Naive thymus-derived CD4-positive, alpha-beta T cell (primary cell): ENCODE results near the gene IL17RB. TPM values are rescaled to one million over a fixed set of nuclear protein-coding genes. Genes with fewer than 3 reads are reported as not detected.
A peak's percentile ranks its signal among the peaks of the same experiment; 100 is the strongest.

Source experiments
- ATAC-seq: fragments of 150-1000 bp; cut with Tn5 transposase; 2 replicates; pipeline ENCODE4 v1.10.0; 2021; ENCODE audit warnings: mild to moderate bottlenecking, moderate library complexity
- CTCF ChIA-PET: fragments of 350-600 bp; sonication (Branson Sonifier 250); formaldehyde crosslinking; loops from one replicate; lab custom pipeline; 2021; ENCODE audit warnings: antibody characterized with exemption; lab: Charles Lee
- POLR2A ChIA-PET: fragments of 350-600 bp; sonication (Branson Sonifier 250); formaldehyde crosslinking; loops from one replicate; lab custom pipeline; 2021; ENCODE audit warnings: antibody characterized with exemption, inconsistent platforms; lab: Charles Lee
- DNase-seq, 9 donors: peaks; one replicate each; pipeline versions ENCODE4 v3.0.0 to v3.0.0-alpha.2; 2020 to 2022; ENCODE audit warnings: mixed read lengths in 1 of 9
- H3K27ac ChIP-seq: one replicate; pipeline ENCODE4 v1.7.0; 2013; ENCODE audit warnings: mild to moderate bottlenecking, low read depth, low read length, moderate library complexity
- H3K27me3 ChIP-seq, 2 donors: one replicate each; pipeline ENCODE4 v1.7.0; 2013; ENCODE audit warnings: low read length in 2 of 2, mild to moderate bottlenecking in 2 of 2, moderate library complexity in 2 of 2; ENCODE audit not compliant: control insufficient read depth in 2 of 2, insufficient read depth in 2 of 2
- H3K36me3 ChIP-seq, 3 experiments: 1 replicate in 2 of 3; 2 replicates in 1 of 3; pipeline ENCODE4 v1.7.0; 2013; ENCODE audit warnings: low read length in 3 of 3, mild to moderate bottlenecking in 3 of 3, moderate library complexity in 1 of 3; ENCODE audit not compliant: insufficient read depth in 3 of 3, control insufficient read depth in 2 of 3
- H3K4me1 ChIP-seq, 2 donors: one replicate each; pipeline ENCODE4 v1.7.0; 2013; ENCODE audit warnings: low read length in 2 of 2, mild to moderate bottlenecking in 2 of 2, moderate library complexity in 1 of 2; ENCODE audit not compliant: control insufficient read depth in 2 of 2, insufficient read depth in 2 of 2
- H3K4me3 ChIP-seq: 2 replicates; pipeline ENCODE4 v1.7.0; 2013; ENCODE audit warnings: mild to moderate bottlenecking, low read length
- H3K9me3 ChIP-seq, 3 experiments: 1 replicate in 2 of 3; 2 replicates in 1 of 3; pipeline ENCODE4 v1.7.0; 2013; ENCODE audit warnings: low read length in 3 of 3; ENCODE audit not compliant: control insufficient read depth in 2 of 3
- H3K27ac Mint-ChIP-seq, 9 donors: one replicate each; pipeline ENCODE4 v1.8.0; 2020 to 2022; ENCODE audit warnings: mixed read lengths in 9 of 9, mild to moderate bottlenecking in 8 of 9, moderate library complexity in 5 of 9, inconsistent platforms in 2 of 9
- H3K27me3 Mint-ChIP-seq, 5 donors: one replicate each; pipeline ENCODE4 v1.8.0; 2021 to 2022; ENCODE audit warnings: mixed read lengths in 5 of 5, mild to moderate bottlenecking in 1 of 5
- H3K36me3 Mint-ChIP-seq, 5 donors: one replicate each; pipeline ENCODE4 v1.8.0; 2020 to 2022; ENCODE audit warnings: mixed read lengths in 5 of 5, mild to moderate bottlenecking in 3 of 5, inconsistent platforms in 1 of 5
- H3K4me1 Mint-ChIP-seq, 7 donors: one replicate each; pipeline ENCODE4 v1.8.0; 2020 to 2022; ENCODE audit warnings: mixed read lengths in 7 of 7, mild to moderate bottlenecking in 3 of 7, inconsistent platforms in 1 of 7
- H3K4me3 Mint-ChIP-seq, 10 donors: one replicate each; pipeline ENCODE4 v1.8.0; 2020 to 2022; ENCODE audit warnings: mild to moderate bottlenecking in 10 of 10, mixed read lengths in 10 of 10, moderate library complexity in 6 of 10, inconsistent platforms in 2 of 10
- H3K9me3 Mint-ChIP-seq, 11 donors: one replicate each; pipeline ENCODE4 v1.8.0; 2020 to 2022; ENCODE audit warnings: mixed read lengths in 11 of 11, mild to moderate bottlenecking in 4 of 11, inconsistent platforms in 1 of 11, moderate library complexity in 1 of 11
- intact Hi-C, 2 donors: fragments of 100-400 bp; cut with micrococcal nuclease; formaldehyde crosslinking; loops; one replicate each; pipeline ENCODE4 v1.15.1; 2023
- polyA plus RNA-seq, 2 donors: library from polyadenylated mRNA; unstranded; fragments of 300-500 nt; fragmentation: Illumina TruSeq; gene quantifications; one replicate each; pipeline ENCODE4 v1.2.3, GENCODE V29; 2021
- total RNA-seq, 6 experiments: library from RNA in 5 of 6; stranded (reverse) in 5 of 6; gene quantifications; 1 replicate in 5 of 6; 2 replicates in 1 of 6; pipeline ENCODE4 v1.2.3 and lab custom pipeline; 2021 to 2026

IL17RB gene
- total and polyA plus RNA-seq, 7 experiments from 2014 or later: 0.22 to 6.0 (median 0.59) TPM; not detected in 3

DNA sequence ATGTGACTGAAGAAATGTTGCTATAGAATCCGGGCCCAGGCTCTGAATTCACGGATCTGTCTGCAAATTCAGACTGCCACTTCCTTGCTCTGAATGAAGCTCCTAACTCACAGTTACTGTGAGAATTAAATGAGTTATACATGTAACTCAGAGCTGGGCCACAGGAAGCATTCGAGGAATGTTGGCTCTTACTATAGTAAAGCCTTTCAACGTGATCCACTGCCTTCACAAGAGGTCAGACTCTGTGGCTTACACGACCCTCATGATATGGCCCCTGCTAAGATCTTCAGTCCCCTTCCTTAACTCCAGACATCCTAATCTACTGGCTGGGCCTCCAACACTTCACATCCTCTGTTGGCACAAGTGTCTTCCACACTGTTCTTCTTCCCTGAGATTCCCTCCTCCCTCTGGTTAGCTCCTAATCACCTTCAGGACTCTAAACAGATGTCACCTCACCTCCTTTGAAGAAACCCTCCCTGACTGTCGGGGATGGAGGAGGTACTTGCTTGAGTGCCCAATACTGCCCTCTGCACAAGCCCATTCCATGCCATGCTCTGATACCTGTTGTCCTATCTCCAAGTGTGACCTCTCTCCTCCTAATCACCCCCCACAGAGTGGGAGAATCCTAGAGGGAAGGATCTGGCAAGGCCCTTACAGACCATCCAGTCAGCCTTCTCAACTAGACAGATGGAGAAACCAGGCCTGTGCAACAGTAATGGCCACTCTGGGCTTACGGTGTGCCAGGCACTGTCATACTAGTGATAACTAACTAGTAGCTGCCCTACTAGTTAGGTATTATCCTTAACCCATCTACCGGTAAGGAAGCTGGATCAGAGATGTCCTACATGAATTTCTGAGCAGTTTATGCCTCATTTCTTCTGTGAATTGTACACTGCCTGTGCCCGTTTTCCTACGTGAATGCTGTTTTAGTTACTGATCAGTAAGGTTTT is 34.3 kb downstream of the IL17RB start:
- H3K27ac ChIP-seq: no peak overlapping the region
- POLR2A ChIA-PET: interaction anchor here (0.7 to 5.1 kb wide), 2 partner anchors 11 to 533 kb away, joined by 3 to 51 read pairs; partner anchors contain the start of genes DCP1A and SELENOK
- H3K27me3 ChIP-seq: no peaks in the 10 kb centered on the region
- peaks cover 18 to 39% (median 36%) of the 10 kb centered on the region in 7 donors for H3K4me1 Mint-ChIP-seq
- DNase-seq: no peak
- peak overlapping the region; percentile 84 to 100 (median 98) for H3K4me3 Mint-ChIP-seq
- H3K27me3 Mint-ChIP-seq: no peaks in the 10 kb centered on the region
- no peaks in the 10 kb centered on the region for H3K9me3 ChIP-seq
- H3K36me3 Mint-ChIP-seq: peaks cover 12 to 36% (median 24%) of the 10 kb centered on the region in 5 donors
- CTCF ChIA-PET: interaction anchor here (1.3 kb wide), 1 partner anchor 11 kb away, joined by 3 read pairs; the partner anchor contains the start of gene SELENOK
- H3K36me3 ChIP-seq: peaks cover 9 to 53% (median 16%) of the 10 kb centered on the region in 3 experiments
- intact Hi-C loops: no loop called here
- peak overlapping the region; percentile 65 to 100 (median 93) for H3K27ac Mint-ChIP-seq
- peaks cover 0 to 6% (median 0%) of the 10 kb centered on the region in 11 donors for H3K9me3 Mint-ChIP-seq
- no peak for ATAC-seq
- peaks cover 10 to 15% of the 10 kb centered on the region in 2 donors for H3K4me1 ChIP-seq
- H3K4me3 ChIP-seq: peak overlapping the region; percentile 85

- peak within 1 kb of the TSS; percentile 79 to 100 (median 97) for H3K27ac Mint-ChIP-seq
- H3K4me3 Mint-ChIP-seq: peak within 1 kb of the TSS; percentile 84 to 100 (median 98)
- no peaks in the 10 kb centered on the region for H3K27me3 ChIP-seq
- H3K36me3 Mint-ChIP-seq: peaks cover 8 to 37% (median 22%) of the 10 kb centered on the region in 5 donors
- H3K9me3 Mint-ChIP-seq: peaks cover 0 to 6% (median 0%) of the 10 kb centered on the region in 11 donors
- peaks cover 18 to 44% (median 40%) of the 10 kb centered on the region in 7 donors for H3K4me1 Mint-ChIP-seq
- peak within 1 kb of the TSS; percentile 85 for H3K4me3 ChIP-seq
- H3K4me1 ChIP-seq: peaks cover 12 to 15% of the 10 kb centered on the region in 2 donors
- intact Hi-C loops: loop anchor here (1.0 kb wide), 1 partner anchor 9 kb away; the partner anchor contains the start of gene SELENOK (in 2 of the 2)
- POLR2A ChIA-PET: interaction anchor here (0.7 to 5.1 kb wide), 2 partner anchors 10 to 534 kb away, joined by 3 to 51 read pairs; partner anchors contain the start of genes DCP1A and SELENOK
- peak within 1 kb of the TSS; percentile 89 for H3K27ac ChIP-seq
- H3K27me3 Mint-ChIP-seq: no peaks in the 10 kb centered on the region
- CTCF ChIA-PET: no interaction called here
- H3K9me3 ChIP-seq: no peaks in the 10 kb centered on the region
- DNase-seq (peak; percentile 78 to 93 (median 86)), ATAC-seq (peak; percentile 94)
- H3K36me3 ChIP-seq: peaks cover 7 to 45% (median 13%) of the 10 kb centered on the region in 3 experiments
Measured at GRCh38 chr3:53881691-53882593, 35.6 kb downstream of the IL17RB start, which contains the start of gene ACTR8. TSS of gene ACTR8 (minus strand) at chr3:53882152. CDS start at chr3:53882101, 51 bp downstream.

DNA sequence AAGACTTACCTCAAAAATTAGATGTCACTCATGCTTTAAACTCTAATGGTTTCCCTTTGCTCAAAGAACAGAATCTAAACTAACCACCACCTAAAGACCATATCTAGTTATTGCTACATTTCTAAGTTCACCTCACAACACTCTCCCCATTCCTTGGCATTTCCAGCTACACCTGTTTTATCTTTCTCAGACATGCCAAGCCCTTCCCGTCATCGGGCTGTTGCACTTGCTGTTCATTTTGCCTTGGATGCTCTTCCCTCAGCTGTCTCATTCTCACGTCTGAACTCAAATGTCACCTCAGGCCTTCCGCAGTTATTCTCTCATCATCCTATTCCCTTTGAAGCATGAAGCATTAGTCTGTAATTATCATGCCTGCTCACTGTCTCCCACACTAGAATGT is 36.6 kb downstream of the IL17RB start:
- Histone ChIP-seq H3K36me3 (peaks cover 0 to 34% (median 3%) of the 10 kb centered on the region in 3 experiments), H3K27ac (no peak overlapping the region), H3K9me3 (no peaks in the 10 kb centered on the region), H3K27me3 (no peaks in the 10 kb centered on the region), H3K4me3 (no peak overlapping the region), H3K4me1 (peaks cover 15 to 20% of the 10 kb centered on the region in 2 donors)
- no peak for ATAC-seq
- H3K36me3 Mint-ChIP-seq: peaks cover 3 to 31% (median 23%) of the 10 kb centered on the region in 5 donors
- intact Hi-C loops: no loop called here
- H3K27me3 Mint-ChIP-seq: no peaks in the 10 kb centered on the region
- H3K4me3 Mint-ChIP-seq: peak overlapping the region; percentile 84 to 100 (median 98)
- no peak for DNase-seq
- peak overlapping the region; percentile 63 to 100 (median 93) for H3K27ac Mint-ChIP-seq
- CTCF ChIA-PET: no interaction called here
- POLR2A ChIA-PET: interaction anchor here (5.1 kb wide), 1 partner anchor 9 kb away, joined by 51 read pairs; the partner anchor contains the start of gene SELENOK
- H3K4me1 Mint-ChIP-seq: peaks cover 27 to 55% (median 49%) of the 10 kb centered on the region in 7 donors
- H3K9me3 Mint-ChIP-seq: peaks cover 0 to 6% (median 0%) of the 10 kb centered on the region in 11 donors

GRCh38 chr3:53884623-53885022 is 38.3 kb downstream of the IL17RB start:
- H3K27ac ChIP-seq: no peak overlapping the region
- Mint-ChIP-seq H3K4me3 (no peak overlapping the region), H3K27ac (peak overlapping the region in 1 of 9 donors; percentile 38), H3K9me3 (peaks cover 0 to 6% (median 0%) of the 10 kb centered on the region in 11 donors), H3K4me1 (peaks cover 27 to 68% (median 61%) of the 10 kb centered on the region in 7 donors), H3K36me3 (peaks cover 4 to 31% (median 23%) of the 10 kb centered on the region in 5 donors), H3K27me3 (no peaks in the 10 kb centered on the region)
- DNase-seq (no peak), ATAC-seq (no peak)
- H3K27me3 ChIP-seq: no peaks in the 10 kb centered on the region
- H3K9me3 ChIP-seq: no peaks in the 10 kb centered on the region
- CTCF ChIA-PET: no interaction called here
- intact Hi-C loops: no loop called here
- no peak overlapping the region for H3K4me3 ChIP-seq
- POLR2A ChIA-PET: interaction anchor here (0.6 to 5.1 kb wide), 2 partner anchors 7 to 534 kb away, joined by 5 to 51 read pairs; partner anchors contain the start of gene SELENOK
- peaks cover 0 to 24% (median 2%) of the 10 kb centered on the region in 3 experiments for H3K36me3 ChIP-seq
- peaks cover 15 to 31% of the 10 kb centered on the region in 2 donors for H3K4me1 ChIP-seq

GRCh38 chr3:53885239-53885638 is 38.9 kb downstream of the IL17RB start:
- ChIA-PET POLR2A (interaction anchor here (0.6 kb wide), 1 partner anchor 535 kb away, joined by 5 read pairs; no protein-coding TSS in a partner anchor), CTCF (no interaction called here)
- H3K9me3 Mint-ChIP-seq: peaks cover 0 to 6% (median 0%) of the 10 kb centered on the region in 11 donors
- intact Hi-C loops: no loop called here
- H3K4me1 Mint-ChIP-seq: peaks cover 30 to 68% (median 61%) of the 10 kb centered on the region in 7 donors
- H3K36me3 ChIP-seq: peaks cover 0 to 21% (median 2%) of the 10 kb centered on the region in 3 experiments
- no peaks in the 10 kb centered on the region for H3K9me3 ChIP-seq
- ATAC-seq: no peak
- no peak overlapping the region for H3K4me3 ChIP-seq
- DNase-seq: no peak
- H3K4me1 ChIP-seq: peaks cover 17 to 37% of the 10 kb centered on the region in 2 donors
- no peaks in the 10 kb centered on the region for H3K27me3 ChIP-seq
- no peak overlapping the region for H3K27ac ChIP-seq
- no peak overlapping the region for H3K27ac Mint-ChIP-seq
- H3K36me3 Mint-ChIP-seq: peaks cover 4 to 29% (median 18%) of the 10 kb centered on the region in 5 donors
- H3K27me3 Mint-ChIP-seq: no peaks in the 10 kb centered on the region
- H3K4me3 Mint-ChIP-seq: peak overlapping the region in 1 of 10 donors; percentile 14
